Bronchial epithelial cell (primary cell): ENCODE measurements around the gene MICU1. TPM values are rescaled to one million over a fixed set of nuclear protein-coding genes. Genes with fewer than 3 reads are reported as not detected.

Experiments used
- DNase-seq: peaks from one replicate; pipeline ENCODE4 v3.0.0-alpha.2; 2010; ENCODE audit warnings: low read depth
- FAIRE-seq: peaks from 2 replicates; lab custom pipeline; 2011; peaks lifted over from hg19 to GRCh38; lab: Jason Lieb, UNC
- H3K27me3 ChIP-seq: 2 replicates; pipeline ENCODE4 v1.5.1; 2011; ENCODE audit warnings: low read length; ENCODE audit not compliant: control insufficient read depth, insufficient read depth
- H3K36me3 ChIP-seq: 2 replicates; pipeline ENCODE4 v1.5.1; 2011; ENCODE audit warnings: low read length; ENCODE audit not compliant: control insufficient read depth, insufficient read depth
- H3K4me3 ChIP-seq: 2 replicates; pipeline ENCODE4 v1.5.1; 2011; ENCODE audit warnings: mild to moderate bottlenecking, low read depth, low read length, control low read depth
- CTCF ChIP-seq: IDR thresholded peaks from 2 replicates; pipeline ENCODE4 v1.5.1; 2011; ENCODE audit warnings: mild to moderate bottlenecking, moderate library complexity, low read length, control low read depth, inconsistent platforms; ENCODE audit not compliant: insufficient read depth, severe bottlenecking
- total RNA-seq: library from RNA; depleted of rRNA; stranded (reverse); fragments of >200 nt; gene quantifications from 2 replicates; pipeline ENCODE4 v1.2.1, GENCODE V29; 2014

The MICU1 gene
- total RNA-seq, 1 donor from 2014 or later, result 20.8 TPM

- FAIRE-seq (no peak), DNase-seq (no peak)
- no peak overlapping the region for H3K4me3 ChIP-seq
- H3K36me3 ChIP-seq, result no peaks in the 10 kb centered on the region
- no peak for TF ChIP-seq CTCF
- no peaks in the 10 kb centered on the region for H3K27me3 ChIP-seq
Measured at GRCh38 chr10:72503241-72503640, 122.6 kb downstream of the MICU1 start.

- no peaks in the 10 kb centered on the region for H3K27me3 ChIP-seq
- H3K4me3 ChIP-seq, result no peak overlapping the region
- no peak for TF ChIP-seq CTCF
- FAIRE-seq (no peak), DNase-seq (no peak)
- H3K36me3 ChIP-seq, result no peaks in the 10 kb centered on the region
Measured at GRCh38 chr10:72502581-72502980, 123.3 kb downstream of the MICU1 start.

- H3K4me3 ChIP-seq, result no peak overlapping the region
- DNase-seq, result no peak
- H3K27me3 ChIP-seq, result no peaks in the 10 kb centered on the region
- no peaks in the 10 kb centered on the region for H3K36me3 ChIP-seq
- FAIRE-seq, result no peak
- TF ChIP-seq CTCF, result no peak
Measured at GRCh38 chr10:72499701-72500100, 126.2 kb downstream of the MICU1 start.

- DNase-seq (peak; percentile 53), FAIRE-seq (no peak)
- TF ChIP-seq CTCF, result no peak
- Histone ChIP-seq H3K36me3 (no peaks in the 10 kb centered on the region), H3K27me3 (no peaks in the 10 kb centered on the region), H3K4me3 (no peak overlapping the region)
Measured at GRCh38 chr10:72490951-72491350, 134.9 kb downstream of the MICU1 start.

- H3K4me3 ChIP-seq, result no peak overlapping the region
Measured at GRCh38 chr10:72487521-72487920, 138.4 kb downstream of the MICU1 start.

More at GRCh38 chr10:72487521-72487920, 138.4 kb downstream of the MICU1 start:
- DNase-seq (no peak), FAIRE-seq (no peak)
- Histone ChIP-seq H3K27me3 (no peaks in the 10 kb centered on the region), H3K36me3 (no peaks in the 10 kb centered on the region)
- TF ChIP-seq CTCF, result no peak
